CD14-positive monocyte (primary cell): ENCODE measurements around the gene PTCHD4. TPM values are rescaled to one million over a fixed set of nuclear protein-coding genes. Genes with fewer than 3 reads are reported as not detected.

Experiments used
- DNase-seq, 3 donors: peaks; one replicate each; pipeline ENCODE4 v3.0.0-alpha.2; 2011 to 2022
- H2AFZ ChIP-seq: 2 replicates; pipeline ENCODE4 v1.6.0; 2012; ENCODE audit warnings: mild to moderate bottlenecking, low read depth, low read length, inconsistent platforms; ENCODE audit not compliant: insufficient read depth, poor library complexity, severe bottlenecking
- H3K27ac ChIP-seq, 2 donors: 1 replicate in 1 of 2; 2 replicates in 1 of 2; pipeline ENCODE4 v1.5.1; 2012 to 2013; ENCODE audit warnings: low read length in 2 of 2, control low read depth in 1 of 2, inconsistent platforms in 1 of 2, low read depth in 1 of 2, mild to moderate bottlenecking in 1 of 2
- H3K27me3 ChIP-seq, 2 donors: one replicate each; pipeline versions ENCODE4 v1.6.0 to v1.6.1; 2011 to 2013; ENCODE audit warnings: low read length in 2 of 2; ENCODE audit not compliant: control insufficient read depth in 2 of 2, insufficient read depth in 2 of 2
- H3K36me3 ChIP-seq, 2 donors: replicated peaks in 1 of 2; 1 replicate in 1 of 2; 2 replicates in 1 of 2; pipeline versions ENCODE4 v1.5.1 to v1.6.1; 2012 to 2013; ENCODE audit warnings: low read length in 2 of 2, control low read depth in 1 of 2, inconsistent platforms in 1 of 2, mild to moderate bottlenecking in 1 of 2; ENCODE audit not compliant: insufficient read depth in 2 of 2, control insufficient read depth in 1 of 2
- H3K4me1 ChIP-seq, 2 donors: 1 replicate in 1 of 2; 2 replicates in 1 of 2; pipeline versions ENCODE4 v1.5.1 to v1.6.1; 2012 to 2013; ENCODE audit warnings: low read length in 2 of 2, control low read depth in 1 of 2, inconsistent platforms in 1 of 2, mild to moderate bottlenecking in 1 of 2, moderate library complexity in 1 of 2; ENCODE audit not compliant: insufficient read depth in 2 of 2, control insufficient read depth in 1 of 2
- H3K4me2 ChIP-seq: replicated peaks from 2 replicates; pipeline ENCODE3; 2012; ENCODE audit warnings: low read length, moderate library complexity, mild to moderate bottlenecking; ENCODE audit not compliant: poor library complexity, severe bottlenecking; ENCODE audit errors: extremely low read depth
- H3K4me3 ChIP-seq, 3 experiments: fragments of 200-600 bp in 1 of 3; sonication (generic) in 1 of 3; replicated peaks in 1 of 3; 1 replicate in 2 of 3; 2 replicates in 1 of 3; pipeline ENCODE4 v1.5.1; 2011 to 2013; ENCODE audit warnings: low read length in 3 of 3, mild to moderate bottlenecking in 3 of 3, control low read depth in 2 of 3, low read depth in 2 of 3, inconsistent platforms in 1 of 3, moderate library complexity in 1 of 3
- H3K79me2 ChIP-seq: 2 replicates; pipeline ENCODE4 v1.6.0; 2012; ENCODE audit warnings: mild to moderate bottlenecking, control low read depth, inconsistent platforms, low read length, moderate library complexity; ENCODE audit not compliant: insufficient read depth
- H3K9ac ChIP-seq: 2 replicates; pipeline ENCODE4 v1.6.0; 2017; ENCODE audit warnings: low read length, mild to moderate bottlenecking; ENCODE audit not compliant: insufficient read depth, poor library complexity, severe bottlenecking
- H3K9me3 ChIP-seq, 2 donors: replicated peaks in 1 of 2; 1 replicate in 1 of 2; 2 replicates in 1 of 2; pipeline versions ENCODE4 v1.5.1 to v1.6.1; 2012 to 2013; ENCODE audit warnings: low read length in 2 of 2, control low read depth in 1 of 2; ENCODE audit not compliant: control insufficient read depth in 1 of 2, insufficient read depth in 1 of 2
- H4K20me1 ChIP-seq: 2 replicates; pipeline ENCODE4 v1.6.0; 2012; ENCODE audit warnings: mild to moderate bottlenecking, low read length, control low read depth, moderate library complexity; ENCODE audit not compliant: insufficient read depth
- H3K27ac Mint-ChIP-seq, 7 donors: one replicate each; pipeline ENCODE4 v1.8.0; 2020; ENCODE audit warnings: mild to moderate bottlenecking in 7 of 7, mixed read lengths in 7 of 7, moderate library complexity in 6 of 7, inconsistent platforms in 2 of 7
- H3K27me3 Mint-ChIP-seq, 3 donors: one replicate each; pipeline ENCODE4 v1.8.0; 2021 to 2022; ENCODE audit warnings: low read depth in 3 of 3, mild to moderate bottlenecking in 3 of 3, mixed read lengths in 3 of 3, moderate library complexity in 3 of 3, inconsistent platforms in 1 of 3
- H3K36me3 Mint-ChIP-seq, 2 donors: one replicate each; pipeline ENCODE4 v1.8.0; 2020; ENCODE audit warnings: mixed read lengths in 2 of 2, inconsistent platforms in 1 of 2, mild to moderate bottlenecking in 1 of 2
- H3K4me1 Mint-ChIP-seq: one replicate; pipeline ENCODE4 v1.8.0; 2020; ENCODE audit warnings: mild to moderate bottlenecking, mixed read lengths
- H3K4me3 Mint-ChIP-seq, 2 donors: one replicate each; pipeline ENCODE4 v1.8.0; 2020; ENCODE audit warnings: mild to moderate bottlenecking in 2 of 2, mixed read lengths in 2 of 2, moderate library complexity in 1 of 2
- H3K9me3 Mint-ChIP-seq, 7 donors: one replicate each; pipeline ENCODE4 v1.8.0; 2020 to 2022; ENCODE audit warnings: mixed read lengths in 7 of 7, mild to moderate bottlenecking in 6 of 7, moderate library complexity in 6 of 7, inconsistent platforms in 2 of 7
- CTCF ChIP-seq: fragments of 200-600 bp; IDR thresholded peaks from one replicate; pipeline ENCODE4 v1.8.0; 2022; ENCODE audit warnings: antibody characterized with exemption, mild to moderate bottlenecking
- WGBS: methylation state at CpG from one replicate; pipeline ENCODE4 v1.1.5; 2013; ENCODE audit warnings: missing lambda C conversion rate; ENCODE audit not compliant: insufficient coverage; 5-methylcytosine and 5-hydroxymethylcytosine counted together
- intact Hi-C, 2 donors: fragments of 100-400 bp; cut with micrococcal nuclease; formaldehyde crosslinking; loops; one replicate each; pipeline versions ENCODE4 v1.15.0 to v1.15.1; 2023
- polyA minus RNA-seq: library from RNA; depleted of rRNA, polyadenylated mRNA; stranded (reverse); fragments of >200 nt; gene quantifications from 2 replicates; pipeline ENCODE4 v1.2.3, GENCODE V29; 2012
- polyA plus RNA-seq, 3 donors: library from polyadenylated mRNA; depleted of rRNA in 1 of 3; unstranded in 2 of 3; stranded (reverse) in 1 of 3; fragments of 300-500 nt in 2 of 3; fragments of >200 nt in 1 of 3; fragmentation: Illumina TruSeq in 2 of 3; gene quantifications; 1 replicate in 2 of 3; 2 replicates in 1 of 3; pipeline ENCODE4 v1.2.3, GENCODE V29; 2012 to 2021
- total RNA-seq, 12 experiments: library from RNA in 1 of 12; stranded (reverse) in 1 of 12; fragments of 120-200 nt in 1 of 12; gene quantifications; one replicate each; pipeline ENCODE4 v1.2.4 and lab custom pipeline; 2013 to 2026; ENCODE audit warnings: mixed read lengths in 6 of 12, inconsistent platforms in 1 of 12

PTCHD4 gene
- not detected for total RNA-seq (2013)
- polyA plus RNA-seq (not detected), polyA minus RNA-seq (not detected in 2 replicates), total RNA-seq (lab: John Stamatoyannopoulos, UW) (0 to 6.9 (median 0.17) reads per million in 11 experiments)

- H3K4me1 ChIP-seq = no peaks in the 10 kb centered on the region
- H3K4me1 Mint-ChIP-seq = no peaks in the 10 kb centered on the region
- TF ChIP-seq CTCF = no peak
- H3K27me3 Mint-ChIP-seq = no peaks in the 10 kb centered on the region
- no peaks in the 10 kb centered on the region for H4K20me1 ChIP-seq
- no peaks in the 10 kb centered on the region for H3K36me3 Mint-ChIP-seq
- no peaks in the 10 kb centered on the region for H3K9me3 ChIP-seq
- no peak within 1 kb of the TSS for H3K4me3 Mint-ChIP-seq
- intact Hi-C loops = no loop called here
- no peak within 1 kb of the TSS for H3K27ac ChIP-seq
- DNase-seq = no peak
- H3K27me3 ChIP-seq = no peaks in the 10 kb centered on the region
- H3K36me3 ChIP-seq = no peaks in the 10 kb centered on the region
- WGBS = no CpG with 5 or more reads among the region's 1 CpG
- no peak within 1 kb of the TSS for H3K4me2 ChIP-seq
- no peak within 1 kb of the TSS for H3K4me3 ChIP-seq
- H3K79me2 ChIP-seq = no peaks in the 10 kb centered on the region
- H3K27ac Mint-ChIP-seq = no peak within 1 kb of the TSS
- no peak within 1 kb of the TSS for H2AFZ ChIP-seq
- peaks cover 0 to 3% (median 0%) of the 10 kb centered on the region in 7 donors for H3K9me3 Mint-ChIP-seq
- no peak within 1 kb of the TSS for H3K9ac ChIP-seq
Observed at GRCh38 chr6:48111143-48111506, at the start of gene PTCHD4. Gene PTCHD4 (minus strand): TSS chr6:48111197. CDS start chr6:48068957, 42,240 bp downstream.

GRCh38 chr6:48151142-48151541, 40.1 kb upstream of the PTCHD4 start:
- no peaks in the 10 kb centered on the region for H4K20me1 ChIP-seq
- no peak overlapping the region for H3K4me3 ChIP-seq
- no peak overlapping the region for H3K4me3 Mint-ChIP-seq
- no peaks in the 10 kb centered on the region for H3K36me3 ChIP-seq
- H3K27ac ChIP-seq = no peak overlapping the region
- no peak overlapping the region for H2AFZ ChIP-seq
- H3K36me3 Mint-ChIP-seq = no peaks in the 10 kb centered on the region
- peaks cover 10 to 19% of the 10 kb centered on the region in 2 donors for H3K9me3 ChIP-seq
- intact Hi-C loops = no loop called here
- DNase-seq = no peak
- peaks cover 16 to 31% (median 26%) of the 10 kb centered on the region in 7 donors for H3K9me3 Mint-ChIP-seq
- H3K4me1 Mint-ChIP-seq = no peaks in the 10 kb centered on the region
- H3K27me3 Mint-ChIP-seq = peaks cover 0 to 2% (median 0%) of the 10 kb centered on the region in 3 donors
- no peak overlapping the region for H3K9ac ChIP-seq
- H3K79me2 ChIP-seq = no peaks in the 10 kb centered on the region
- no CpG with 5 or more reads among the region's 2 CpGs for WGBS
- H3K27me3 ChIP-seq = no peaks in the 10 kb centered on the region
- no peak overlapping the region for H3K27ac Mint-ChIP-seq
- H3K4me2 ChIP-seq = no peak overlapping the region
- TF ChIP-seq CTCF = no peak
- no peaks in the 10 kb centered on the region for H3K4me1 ChIP-seq
